Measurements from ENCODE around the gene NCAM1.

DNA sequence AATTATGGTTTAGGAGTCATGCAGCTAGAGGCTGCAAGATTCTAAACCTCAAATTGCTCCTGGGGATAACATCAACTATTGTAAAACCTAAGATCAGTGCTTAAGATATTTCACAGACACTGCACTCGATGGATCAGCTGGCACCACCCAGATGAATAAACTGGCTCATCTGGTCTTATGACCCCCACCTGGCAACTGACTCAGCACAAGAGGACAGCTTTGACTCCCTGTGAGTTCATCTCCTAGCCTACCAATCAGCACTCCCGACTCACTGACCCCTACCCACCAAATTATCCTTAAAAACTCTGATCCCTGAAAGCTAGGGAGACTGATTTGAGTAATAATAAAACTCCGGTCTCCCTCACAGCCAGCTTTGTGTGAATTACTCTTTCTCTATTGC lies 352.4 kb downstream of the NCAM1 start:
- TF ChIP-seq SUZ12 (IDR thresholded peaks at IDR 0.05; ENCODE audit: extremely low read depth, insufficient read depth, insufficient read length) (no peak), YY1 (IDR thresholded peaks at IDR 0.05; ENCODE audit: insufficient read depth, insufficient read length) (no peak)
